HepG2 (cell line): ENCODE results near the gene LRIT1. TPM values are rescaled to one million over a fixed set of nuclear protein-coding genes. Genes with fewer than 3 reads are reported as not detected.

ENCODE experiments used
- ATAC-seq: fragments of 200-7000 bp; cut with Tn5 transposase; 3 replicates; pipeline ENCODE4 v1.9.1; 2020; ENCODE audit warnings: mild to moderate bottlenecking, moderate library complexity
- BruUV-seq: library from RNA; stranded (reverse); fragments of 400-500 nt; replicated peaks from 2 replicates; lab custom pipeline; 2021; lab: Mats Ljungman, UMichigan
- CTCF ChIA-PET: fragments of 300-600 bp; formaldehyde crosslinking; extraction: SDS; loops from one replicate; lab custom pipeline; 2021; ENCODE audit warnings: low total read pairs, inconsistent platforms, low intra/inter-chr PET ratio; lab: Yijun Ruan, JAX
- POLR2A ChIA-PET: fragments of 350-600 bp; sonication (Branson Sonifier 250); formaldehyde crosslinking; loops from one replicate; lab custom pipeline; 2020; ENCODE audit warnings: antibody characterized with exemption, inconsistent platforms; lab: Yijun Ruan, JAX
- DNase-seq: peaks from one replicate; pipeline ENCODE4 v3.0.0-alpha.2; 2015; ENCODE audit warnings: low spot score
- FAIRE-seq: peaks from 3 replicates; lab custom pipeline; 2011; peaks lifted over from hg19 to GRCh38; lab: Jason Lieb, UNC
- H2AFZ ChIP-seq: one replicate; pipeline ENCODE4 v1.6.1; 2011; ENCODE audit warnings: low read length, inconsistent platforms
- H3K27ac ChIP-seq: fragments of 300-600 bp; 3 replicates; pipeline ENCODE4 v1.8.0; 2011; ENCODE audit warnings: mixed run types, mild to moderate bottlenecking, mixed read lengths, low read length, inconsistent platforms; ENCODE audit not compliant: insufficient read depth; ENCODE audit errors: extremely low read length
- H3K27me3 ChIP-seq, 2 experiments: fragments of 200-600 bp in 1 of 2; 2 replicates in 1 of 2; 3 replicates in 1 of 2; pipeline versions ENCODE4 v1.6.0 to v1.8.0; 2011; ENCODE audit warnings: low read length in 2 of 2, mild to moderate bottlenecking in 2 of 2, moderate library complexity in 2 of 2, inconsistent platforms in 1 of 2; ENCODE audit not compliant: insufficient read depth in 2 of 2, control insufficient read depth in 1 of 2
- H3K36me3 ChIP-seq, 2 experiments: fragments of 200-600 bp in 1 of 2; replicated peaks in 1 of 2; 2 replicates in 1 of 2; 3 replicates in 1 of 2; pipeline versions ENCODE4 v1.5.1 to v1.8.0; 2011; ENCODE audit warnings: low read length in 2 of 2, inconsistent platforms in 1 of 2; ENCODE audit not compliant: insufficient read depth in 2 of 2, control insufficient read depth in 1 of 2
- H3K4me1 ChIP-seq: 2 replicates; pipeline ENCODE4 v1.5.1; 2012; ENCODE audit warnings: low read length, inconsistent platforms; ENCODE audit not compliant: insufficient read depth
- H3K4me2 ChIP-seq: 2 replicates; pipeline ENCODE4 v1.6.0; 2011; ENCODE audit warnings: low read depth, low read length, inconsistent platforms
- H3K4me3 ChIP-seq, 3 experiments: fragments of 200-600 bp in 1 of 3; sonication (generic), shearing (Covaris generic) in 1 of 3; replicated peaks in 1 of 3; 2 replicates each; pipeline ENCODE4 v1.5.1; 2011 to 2016; ENCODE audit warnings: low read length in 3 of 3, inconsistent platforms in 2 of 3, low read depth in 2 of 3, mild to moderate bottlenecking in 2 of 3, control low read depth in 1 of 3, mixed read lengths in 1 of 3; ENCODE audit not compliant: insufficient read depth in 1 of 3
- H3K79me2 ChIP-seq: one replicate; pipeline ENCODE4 v1.6.1; 2011; ENCODE audit warnings: low read length, inconsistent platforms; ENCODE audit not compliant: insufficient read depth
- H3K9ac ChIP-seq: 2 replicates; pipeline ENCODE4 v1.6.0; 2011; ENCODE audit warnings: mild to moderate bottlenecking, low read depth, low read length, inconsistent platforms; ENCODE audit not compliant: insufficient read depth
- H3K9me3 ChIP-seq: 2 replicates; pipeline ENCODE4 v1.5.1; 2012; ENCODE audit warnings: mild to moderate bottlenecking, low read length
- H4K20me1 ChIP-seq: 2 replicates; pipeline ENCODE4 v1.6.0; 2011; ENCODE audit warnings: inconsistent platforms, mild to moderate bottlenecking, low read length, moderate library complexity; ENCODE audit not compliant: insufficient read depth
- EHMT2 ChIP-seq: fragments of 200-600 bp; sonication (generic); IDR thresholded peaks from 2 replicates; pipeline ENCODE4 v1.7.0; 2017; ENCODE audit warnings: antibody characterized with exemption, low read depth, low read length, borderline replicate concordance
- MIER2 ChIP-seq: IDR thresholded peaks from 2 replicates; pipeline ENCODE4 v1.6.1; 2016; ENCODE audit warnings: missing biosample characterization, missing genetic modification reagents
- MXD4 ChIP-seq: IDR thresholded peaks from 2 replicates; pipeline ENCODE4 v1.6.1; 2016; ENCODE audit warnings: mild to moderate bottlenecking, missing biosample characterization, missing genetic modification reagents
- PHF8 ChIP-seq: sonication (generic); formaldehyde crosslinking; IDR thresholded peaks from 2 replicates; pipeline ENCODE4 v1.5.0; 2020; ENCODE audit warnings: missing genetic modification reagents
- ZBTB43 ChIP-seq: sonication (generic); formaldehyde crosslinking; conservative IDR thresholded peaks from 2 replicates; pipeline ENCODE4 v1.4.0; 2020; ENCODE audit warnings: missing genetic modification reagents
- ZNF232 ChIP-seq: sonication (generic); formaldehyde crosslinking; IDR thresholded peaks from 2 replicates; pipeline ENCODE4 v1.4.0; 2020; ENCODE audit warnings: missing genetic modification reagents, borderline replicate concordance
- WGBS: methylation state at CpG from one replicate; pipeline ENCODE4 v1.1.6; 2017; ENCODE audit warnings: low lambda C conversion rate; 5-methylcytosine and 5-hydroxymethylcytosine counted together
- in situ Hi-C: cut with HindIII; loops from 2 replicates; pipeline ENCODE4 v1.10.0; 2017; ENCODE audit warnings: low pct_unique_long_range_greater_than_20kb; ENCODE audit not compliant: extremely low pct_ligation_motif_present
- intact Hi-C: fragments of 100-400 bp; cut with micrococcal nuclease; formaldehyde crosslinking; loops from one replicate; pipeline ENCODE4 v1.10.0; 2022; ENCODE audit not compliant: unreplicated experiment
- polyA plus RNA-seq, 8 experiments: library from polyadenylated mRNA; depleted of rRNA in 3 of 8; stranded (reverse) in 7 of 8; unstranded in 1 of 8; fragments of >200 nt; fragmentation: Illumina TruSeq in 4 of 8; extraction: Trizol in 4 of 8; gene quantifications; 2 replicates each; pipeline versions ENCODE4 v1.2.1 to v1.2.3, GENCODE V29; 2011 to 2016; ENCODE audit warnings: low read depth in 4 of 8, missing spikeins in 1 of 8, mixed read lengths in 1 of 8; ENCODE audit not compliant: insufficient read depth in 1 of 8
- total RNA-seq, 5 experiments: library from RNA; depleted of rRNA; stranded (reverse); fragments of >200 nt; fragmentation: Illumina TruSeq; extraction: Trizol; gene quantifications; 2 replicates each; pipeline ENCODE4 v1.2.3, GENCODE V29; 2016; ENCODE audit warnings: low read depth in 1 of 5
- TF ChIP-seq, protein P1 (sequence below), 2 experiments: IDR thresholded peaks; 2 replicates each; pipeline ENCODE4 v1.6.1; 2011 to 2012; ENCODE audit warnings: low read length in 2 of 2, borderline replicate concordance in 1 of 2, low read depth in 1 of 2, mild to moderate bottlenecking in 1 of 2, moderate library complexity in 1 of 2
- TF ChIP-seq, protein P2 (sequence below): sonication (generic); formaldehyde crosslinking; IDR thresholded peaks from 2 replicates; pipeline ENCODE4 v1.8.1; 2023; ENCODE audit warnings: mild to moderate bottlenecking, missing genetic modification reagents

The LRIT1 gene
- total and polyA plus RNA-seq, 2 of the 13 experiments (the other 11 are each of a cell fraction or from before 2014, with no cell fraction given): not detected

DNA sequence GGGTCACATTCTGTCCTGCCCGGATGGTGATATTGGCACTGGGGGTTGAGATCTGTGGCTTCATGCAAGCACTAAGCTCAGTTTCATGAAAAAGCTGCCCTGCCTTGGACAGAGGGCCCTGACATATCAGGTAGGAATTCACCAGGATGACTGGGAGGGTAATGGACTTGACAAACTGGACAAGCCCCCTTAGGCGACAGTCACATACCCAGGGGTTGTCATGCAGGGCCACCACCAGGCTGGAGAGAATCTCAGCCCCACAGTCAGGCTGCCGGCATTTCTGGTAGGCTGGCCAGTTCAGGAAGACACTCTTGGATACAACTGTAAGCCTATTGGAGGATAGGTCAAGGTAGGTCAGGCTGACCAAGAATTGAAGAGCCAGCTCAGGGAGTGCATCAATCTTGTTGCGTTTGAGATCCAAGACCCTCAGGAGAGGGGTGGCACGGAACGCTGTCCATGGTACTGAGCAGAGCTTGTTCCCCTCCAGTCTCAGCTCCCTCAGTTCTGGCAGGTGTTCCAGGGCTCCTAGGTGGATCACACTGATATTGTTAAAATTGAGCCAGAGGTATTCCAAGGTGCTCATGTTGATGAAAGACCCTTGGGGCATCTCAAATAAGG, 16.8 kb downstream of the LRIT1 start:
- Histone ChIP-seq H3K4me3 (no peak overlapping the region), H3K4me2 (no peak overlapping the region), H3K4me1 (no peaks in the 10 kb centered on the region)
- POLR2A ChIA-PET: no interaction called here
- intact Hi-C loops: no loop called here
- TF ChIP-seq EHMT2 (peak; percentile 43; the same call in 1 of the 2 replicates), MXD4 (CRISPR knock-in tag) (no peak), ZNF232 (CRISPR knock-in tag) (peak; percentile 45; the same call in 1 of the 2 replicates), MIER2 (CRISPR knock-in tag) (peak; percentile 93), PHF8 (CRISPR knock-in tag) (no peak), ZBTB43 (CRISPR knock-in tag) (0 out of 2 replicates have a peak, but pooled peaks have one; percentile 31)
- TF ChIP-seq, protein P1, sequence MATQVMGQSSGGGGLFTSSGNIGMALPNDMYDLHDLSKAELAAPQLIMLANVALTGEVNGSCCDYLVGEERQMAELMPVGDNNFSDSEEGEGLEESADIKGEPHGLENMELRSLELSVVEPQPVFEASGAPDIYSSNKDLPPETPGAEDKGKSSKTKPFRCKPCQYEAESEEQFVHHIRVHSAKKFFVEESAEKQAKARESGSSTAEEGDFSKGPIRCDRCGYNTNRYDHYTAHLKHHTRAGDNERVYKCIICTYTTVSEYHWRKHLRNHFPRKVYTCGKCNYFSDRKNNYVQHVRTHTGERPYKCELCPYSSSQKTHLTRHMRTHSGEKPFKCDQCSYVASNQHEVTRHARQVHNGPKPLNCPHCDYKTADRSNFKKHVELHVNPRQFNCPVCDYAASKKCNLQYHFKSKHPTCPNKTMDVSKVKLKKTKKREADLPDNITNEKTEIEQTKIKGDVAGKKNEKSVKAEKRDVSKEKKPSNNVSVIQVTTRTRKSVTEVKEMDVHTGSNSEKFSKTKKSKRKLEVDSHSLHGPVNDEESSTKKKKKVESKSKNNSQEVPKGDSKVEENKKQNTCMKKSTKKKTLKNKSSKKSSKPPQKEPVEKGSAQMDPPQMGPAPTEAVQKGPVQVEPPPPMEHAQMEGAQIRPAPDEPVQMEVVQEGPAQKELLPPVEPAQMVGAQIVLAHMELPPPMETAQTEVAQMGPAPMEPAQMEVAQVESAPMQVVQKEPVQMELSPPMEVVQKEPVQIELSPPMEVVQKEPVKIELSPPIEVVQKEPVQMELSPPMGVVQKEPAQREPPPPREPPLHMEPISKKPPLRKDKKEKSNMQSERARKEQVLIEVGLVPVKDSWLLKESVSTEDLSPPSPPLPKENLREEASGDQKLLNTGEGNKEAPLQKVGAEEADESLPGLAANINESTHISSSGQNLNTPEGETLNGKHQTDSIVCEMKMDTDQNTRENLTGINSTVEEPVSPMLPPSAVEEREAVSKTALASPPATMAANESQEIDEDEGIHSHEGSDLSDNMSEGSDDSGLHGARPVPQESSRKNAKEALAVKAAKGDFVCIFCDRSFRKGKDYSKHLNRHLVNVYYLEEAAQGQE (IDR thresholded peaks at IDR 0.05; ENCODE audit: borderline replicate concordance in 1 of 2, low read depth in 1 of 2, low read length in 2 of 2): peak; percentile 84 to 96
- TF ChIP-seq, protein P2, sequence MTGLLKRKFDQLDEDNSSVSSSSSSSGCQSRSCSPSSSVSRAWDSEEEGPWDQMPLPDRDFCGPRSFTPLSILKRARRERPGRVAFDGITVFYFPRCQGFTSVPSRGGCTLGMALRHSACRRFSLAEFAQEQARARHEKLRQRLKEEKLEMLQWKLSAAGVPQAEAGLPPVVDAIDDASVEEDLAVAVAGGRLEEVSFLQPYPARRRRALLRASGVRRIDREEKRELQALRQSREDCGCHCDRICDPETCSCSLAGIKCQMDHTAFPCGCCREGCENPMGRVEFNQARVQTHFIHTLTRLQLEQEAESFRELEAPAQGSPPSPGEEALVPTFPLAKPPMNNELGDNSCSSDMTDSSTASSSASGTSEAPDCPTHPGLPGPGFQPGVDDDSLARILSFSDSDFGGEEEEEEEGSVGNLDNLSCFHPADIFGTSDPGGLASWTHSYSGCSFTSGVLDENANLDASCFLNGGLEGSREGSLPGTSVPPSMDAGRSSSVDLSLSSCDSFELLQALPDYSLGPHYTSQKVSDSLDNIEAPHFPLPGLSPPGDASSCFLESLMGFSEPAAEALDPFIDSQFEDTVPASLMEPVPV: no peak
- TF ChIP-seq, all 625 proteins: peak for 5
- no TSS peak for BruUV-seq
- H3K36me3 ChIP-seq: no peaks in the 10 kb centered on the region
- in situ Hi-C loops: no loop called here
- WGBS: 37% methylated on average over 3 of the region's 6 CpGs
- CTCF ChIA-PET: no interaction called here
- H2AFZ ChIP-seq: no peak overlapping the region
- H3K27ac ChIP-seq: no peak overlapping the region
- no peaks in the 10 kb centered on the region for H3K27me3 ChIP-seq
- H3K9ac ChIP-seq: no peak overlapping the region
- no peak for ATAC-seq
- no peaks in the 10 kb centered on the region for H3K79me2 ChIP-seq
- no peak for FAIRE-seq
- DNase-seq: no peak
- peaks cover 2% of the 10 kb centered on the region; the same call in 1 of the 2 replicates for H3K9me3 ChIP-seq
- no peaks in the 10 kb centered on the region for H4K20me1 ChIP-seq
